K562 (cell line): ENCODE data around the gene ZNF628. TPM values are rescaled to one million over a fixed set of nuclear protein-coding genes. Genes with fewer than 3 reads are reported as not detected.
A peak's percentile ranks its signal among the peaks of the same experiment; 100 is the strongest.

Experiments
- CBFB ChIP-seq: sonication (generic); formaldehyde crosslinking; IDR thresholded peaks from 2 replicates; pipeline ENCODE4 v1.4.0; 2020; ENCODE audit warnings: mild to moderate bottlenecking, missing genetic modification reagents
- CBX5 ChIP-seq: IDR thresholded peaks from 2 replicates; pipeline ENCODE4 v1.6.1; 2014; ENCODE audit warnings: low read depth, borderline replicate concordance
- CSDE1 ChIP-seq, 2 experiments: fragments of 450-650 bp; IDR thresholded peaks; 2 replicates each; pipeline ENCODE4 v1.6.1; 2016; ENCODE audit warnings: mild to moderate bottlenecking in 1 of 2
- FOXA3 ChIP-seq, 2 experiments: fragments of 450-650 bp in 1 of 2; sonication (generic) in 1 of 2; formaldehyde crosslinking; IDR thresholded peaks in 1 of 2; conservative IDR thresholded peaks in 1 of 2; 2 replicates each; pipeline versions ENCODE4 v1.4.0 to v1.8.0; 2020 to 2022; ENCODE audit warnings: mild to moderate bottlenecking in 2 of 2, missing genetic modification reagents in 1 of 2
- HCFC1 ChIP-seq: IDR thresholded peaks from 2 replicates; pipeline ENCODE4 v1.6.1; 2012; ENCODE audit warnings: low read depth, low read length, improper control_type of control experiment
- KLF16 ChIP-seq: IDR thresholded peaks from 2 replicates; pipeline ENCODE4 v1.6.1; 2016; ENCODE audit warnings: antibody characterized with exemption
- MNT ChIP-seq, 2 experiments: fragments of 450-650 bp; conservative IDR thresholded peaks; 2 replicates each; pipeline ENCODE4 v1.6.1; 2017; ENCODE audit warnings: mild to moderate bottlenecking in 2 of 2, moderate library complexity in 2 of 2
- MTA3 ChIP-seq: fragments of 450-650 bp; formaldehyde crosslinking; IDR thresholded peaks from 2 replicates; pipeline ENCODE4 v1.6.1; 2017; ENCODE audit warnings: mild to moderate bottlenecking, borderline replicate concordance
- POLR2H ChIP-seq: IDR thresholded peaks from 2 replicates; pipeline ENCODE4 v1.6.1; 2016; ENCODE audit warnings: missing genetic modification characterization, low read depth, mild to moderate bottlenecking, control low read depth, missing compliant biosample characterization, moderate library complexity
- SETDB1 ChIP-seq: IDR thresholded peaks from one replicate; pipeline ENCODE4 v1.6.1; 2012; ENCODE audit warnings: low read length, control low read depth, inconsistent platforms
- SPI1 ChIP-seq: IDR thresholded peaks from 2 replicates; pipeline ENCODE4 v1.6.1; 2011; ENCODE audit warnings: low read depth, low read length, control low read depth, borderline replicate concordance
- TARDBP ChIP-seq: fragments of 450-650 bp; IDR thresholded peaks from 2 replicates; pipeline ENCODE4 v1.6.1; 2016
- TBP ChIP-seq: optimal IDR thresholded peaks from 2 replicates; pipeline ENCODE3; 2011; ENCODE audit warnings: low read depth, low read length, improper control_type of control experiment
- TCF3 ChIP-seq: sonication (generic); formaldehyde crosslinking; IDR thresholded peaks from 2 replicates; pipeline ENCODE4 v1.4.0; 2020; ENCODE audit warnings: mild to moderate bottlenecking, missing genetic modification reagents
- THAP7 ChIP-seq: fragments of 250-450 bp; sonication (Bioruptor Pico); IDR thresholded peaks from 2 replicates; pipeline ENCODE4 v1.5.0; 2021
- THRB ChIP-seq: fragments of 450-650 bp; formaldehyde crosslinking; conservative IDR thresholded peaks from 2 replicates; pipeline ENCODE4 v1.4.0; 2022; ENCODE audit warnings: mild to moderate bottlenecking, missing genetic modification characterization
- UBTF ChIP-seq, 2 experiments: IDR thresholded peaks; 2 replicates each; pipeline ENCODE4 v1.6.1; 2012; ENCODE audit warnings: improper control_type of control experiment in 2 of 2, low read depth in 2 of 2, low read length in 2 of 2, borderline replicate concordance in 1 of 2
- ZBTB9 ChIP-seq: fragments of 450-650 bp; formaldehyde crosslinking; IDR thresholded peaks from 2 replicates; pipeline ENCODE4 v1.4.0; 2020; ENCODE audit warnings: mild to moderate bottlenecking, moderate library complexity
- ZEB2 ChIP-seq: fragments of 450-650 bp; IDR thresholded peaks from 2 replicates; pipeline ENCODE4 v1.6.1; 2016
- ZFX ChIP-seq: sonication (generic); formaldehyde crosslinking; IDR thresholded peaks from 2 replicates; pipeline ENCODE4 v1.8.0; 2022; ENCODE audit warnings: mild to moderate bottlenecking, missing genetic modification reagents, moderate library complexity
- polyA plus RNA-seq, 8 experiments: library from polyadenylated mRNA; depleted of rRNA in 4 of 8; stranded (reverse) in 5 of 8; unstranded in 3 of 8; fragments of >200 nt; fragmentation: Nextera tagmentation in 2 of 8; fragmentation: Illumina TruSeq in 1 of 8; extraction: Ambion mirVana in 2 of 8; extraction: Trizol in 1 of 8; gene quantifications; 2 replicates each; pipeline versions ENCODE4 v1.2.1 to v1.2.3, GENCODE V29; 2011 to 2014; ENCODE audit warnings: inconsistent platforms in 1 of 8, missing spikeins in 1 of 8
- total RNA-seq, 7 experiments: library from RNA; depleted of rRNA in 6 of 7; stranded (reverse); fragments of >200 nt in 6 of 7; fragmentation: Illumina TruSeq in 2 of 7; extraction: Trizol in 2 of 7; gene quantifications; 2 replicates each; pipeline versions ENCODE4 v1.2.1 to v1.2.3, GENCODE V29; 2011 to 2021; ENCODE audit warnings: low replicate concordance in 1 of 7

ZNF628 gene
- total and polyA plus RNA-seq, 9 of the 15 experiments (the other 6 are each of a cell fraction or from before 2014, with no cell fraction given) = 0.13 to 13.6 (median 2.2) TPM; not detected in 3

GRCh38 chr19:55467236-55468053 lies 9.0 kb upstream of the ZNF628 start (continued):
- peak in 1 of 2 experiments; percentile 82; a peak in 2 of 4 replicates for TF ChIP-seq UBTF (IDR thresholded peaks at IDR 0.05; ENCODE audit: borderline replicate concordance in 1 of 2, low read depth in 2 of 2, low read length in 2 of 2)
- TF ChIP-seq THAP7 (CRISPR knock-in tag) = no peak
- TF ChIP-seq ZFX (CRISPR knock-in tag) = peak; percentile 64
- peak; percentile 83 for TF ChIP-seq TBP
- TF ChIP-seq POLR2H (tag) = peak; percentile 81
- TF ChIP-seq MNT (conservative IDR thresholded peaks at IDR 0.05) = peak; percentile 83 to 86
- no peak for TF ChIP-seq FOXA3 (CRISPR knock-in tag; conservative IDR thresholded peaks at IDR 0.05 in 1 of 2, IDR thresholded peaks at IDR 0.05 in 1 of 2)
- peak; percentile 73; the same call in 1 of the 2 replicates for TF ChIP-seq ZBTB9 (CRISPR knock-in tag)
- 0 out of 4 replicates have a peak, but pooled peaks of 1 of the 2 experiments have one; percentile 28 for TF ChIP-seq CSDE1 (IDR thresholded peaks at IDR 0.05)
- 0 out of 2 replicates have a peak, but pooled peaks have one; percentile 32 for TF ChIP-seq THRB (CRISPR knock-in tag)
- TF ChIP-seq TCF3 = peak; percentile 94
- peak; percentile 17; the same call in 1 of the 2 replicates for TF ChIP-seq SPI1
- no peak for TF ChIP-seq CBX5
- no peak for TF ChIP-seq SETDB1
- peak; percentile 78 for TF ChIP-seq KLF16
- TF ChIP-seq MTA3 = peak; percentile 49; the same call in 1 of the 2 replicates
- 0 out of 2 replicates have a peak, but pooled peaks have one; percentile 4 for TF ChIP-seq HCFC1
- peak; percentile 92 for TF ChIP-seq ZEB2
- TF ChIP-seq CBFB (CRISPR knock-in tag) = peak; percentile 19; the same call in 1 of the 2 replicates
- TF ChIP-seq TARDBP = peak; percentile 79
